H1 (cell line): Measurements from ENCODE around the gene VGF. TPM values are rescaled to one million over a fixed set of nuclear protein-coding genes. Genes with fewer than 3 reads are reported as not detected.

Source experiments
- CTCF ChIA-PET: fragments of 300-600 bp; sonication (Branson Sonifier 250); formaldehyde crosslinking; loops from one replicate; lab custom pipeline; 2021; ENCODE audit not compliant: partially characterized antibody; lab: Charles Lee
- POLR2A ChIA-PET: fragments of 300-600 bp; sonication (Branson Sonifier 250); formaldehyde crosslinking; loops from one replicate; lab custom pipeline; 2021; ENCODE audit warnings: inconsistent platforms; ENCODE audit not compliant: partially characterized antibody; lab: Charles Lee
- DNase-seq, 2 experiments: peaks; one replicate each; pipeline versions ENCODE4 v3.0.0 to v3.0.0-alpha.2; 2010 to 2022; ENCODE audit warnings: low spot score in 2 of 2, low read depth in 1 of 2, mixed read lengths in 1 of 2
- FAIRE-seq: peaks from 2 replicates; lab custom pipeline; 2011; peaks lifted over from hg19 to GRCh38; lab: Jason Lieb, UNC
- H2AFZ ChIP-seq: 2 replicates; pipeline ENCODE4 v1.8.1; 2012; ENCODE audit warnings: low read length, inconsistent platforms
- H2AK5ac ChIP-seq: 2 replicates; pipeline ENCODE4 v1.6.1; 2013; ENCODE audit warnings: low read depth, low read length
- H2BK120ac ChIP-seq: replicated peaks from 2 replicates; pipeline ENCODE3; 2013; ENCODE audit warnings: low read depth, low read length, inconsistent platforms
- H2BK12ac ChIP-seq: 2 replicates; pipeline ENCODE4 v1.6.1; 2013; ENCODE audit warnings: low read depth, low read length
- H2BK15ac ChIP-seq: 2 replicates; pipeline ENCODE4 v1.6.1; 2013; ENCODE audit warnings: low read length
- H2BK20ac ChIP-seq: 2 replicates; pipeline ENCODE4 v1.6.1; 2013; ENCODE audit warnings: low read length
- H2BK5ac ChIP-seq: 2 replicates; pipeline ENCODE4 v1.6.1; 2013; ENCODE audit warnings: low read depth, low read length
- H3K14ac ChIP-seq: 2 replicates; pipeline ENCODE4 v1.6.1; 2013; ENCODE audit warnings: inconsistent platforms; ENCODE audit not compliant: insufficient read length
- H3K18ac ChIP-seq: 2 replicates; pipeline ENCODE4 v1.6.1; 2013; ENCODE audit warnings: low read length; ENCODE audit errors: extremely low read depth
- H3K23ac ChIP-seq: 2 replicates; pipeline ENCODE4 v1.6.1; 2013; ENCODE audit warnings: inconsistent platforms; ENCODE audit not compliant: insufficient read length
- H3K23me2 ChIP-seq: 2 replicates; pipeline ENCODE4 v1.6.1; 2013; ENCODE audit warnings: low read depth, low read length
- H3K27ac ChIP-seq: 2 replicates; pipeline ENCODE4 v1.6.1; 2011; ENCODE audit warnings: low read depth, low read length, inconsistent platforms
- H3K27me3 ChIP-seq, 4 experiments: replicated peaks in 1 of 4; 1 replicate in 1 of 4; 2 replicates in 3 of 4; pipeline versions ENCODE4 v1.6.1 to v1.8.1; 2011 to 2013; ENCODE audit warnings: low read length in 3 of 4, mild to moderate bottlenecking in 3 of 4, inconsistent platforms in 2 of 4, mixed read lengths in 2 of 4, moderate library complexity in 1 of 4; ENCODE audit not compliant: control insufficient read depth in 3 of 4, insufficient read depth in 3 of 4; ENCODE audit errors: extremely low read depth in 1 of 4
- H3K36me3 ChIP-seq, 4 experiments: 2 replicates each; pipeline versions ENCODE4 v1.6.1 to v1.8.1; 2011 to 2013; ENCODE audit warnings: mild to moderate bottlenecking in 4 of 4, low read length in 3 of 4, moderate library complexity in 2 of 4, control low read depth in 1 of 4, inconsistent platforms in 1 of 4; ENCODE audit not compliant: insufficient read depth in 4 of 4, control insufficient read depth in 2 of 4
- H3K4ac ChIP-seq: replicated peaks from 2 replicates; pipeline ENCODE3; 2013; ENCODE audit warnings: low read length, low read depth, mixed read lengths, inconsistent platforms; ENCODE audit not compliant: insufficient read length
- H3K4me1 ChIP-seq, 4 experiments: replicated peaks in 1 of 4; 1 replicate in 1 of 4; 2 replicates in 3 of 4; pipeline versions ENCODE4 v1.6.1 to v1.8.1; 2011 to 2013; ENCODE audit warnings: low read length in 3 of 4, inconsistent platforms in 2 of 4, mixed read lengths in 1 of 4; ENCODE audit not compliant: insufficient read depth in 4 of 4, control insufficient read depth in 3 of 4
- H3K4me2 ChIP-seq, 2 experiments: 2 replicates each; pipeline versions ENCODE4 v1.6.1 to v1.8.1; 2011 to 2013; ENCODE audit warnings: low read depth in 2 of 2, low read length in 2 of 2, control low read depth in 1 of 2, inconsistent platforms in 1 of 2, mild to moderate bottlenecking in 1 of 2; ENCODE audit not compliant: insufficient read depth in 1 of 2
- H3K4me3 ChIP-seq, 4 experiments: fragments of 200-600, 300-600 bp in 1 of 4; sonication (generic), shearing (Covaris generic), sonication (Bioruptor Twin) in 1 of 4; 2 replicates each; pipeline versions ENCODE4 v1.5.1 to v1.8.1; 2011 to 2016; ENCODE audit warnings: low read length in 4 of 4, low read depth in 3 of 4, control low read depth in 2 of 4, inconsistent platforms in 2 of 4, mild to moderate bottlenecking in 2 of 4, mixed read lengths in 1 of 4, moderate library complexity in 1 of 4; ENCODE audit not compliant: insufficient read depth in 2 of 4; ENCODE audit errors: extremely low read depth in 1 of 4
- H3K56ac ChIP-seq: replicated peaks from 2 replicates; pipeline ENCODE3; 2013; ENCODE audit warnings: low read depth, mild to moderate bottlenecking, mixed read lengths, low read length, inconsistent platforms; ENCODE audit not compliant: insufficient read length
- H3K79me1 ChIP-seq: 2 replicates; pipeline ENCODE4 v1.6.1; 2013; ENCODE audit warnings: low read depth, low read length, control low read depth
- H3K79me2 ChIP-seq, 2 experiments: 2 replicates each; pipeline versions ENCODE4 v1.6.1 to v1.8.1; 2012 to 2013; ENCODE audit warnings: low read length in 2 of 2, mild to moderate bottlenecking in 2 of 2, inconsistent platforms in 1 of 2; ENCODE audit not compliant: insufficient read depth in 2 of 2, control insufficient read depth in 1 of 2
- H3K9ac ChIP-seq, 4 experiments: replicated peaks in 1 of 4; 1 replicate in 1 of 4; 2 replicates in 3 of 4; pipeline versions ENCODE4 v1.6.1 to v1.8.1; 2011 to 2013; ENCODE audit warnings: low read depth in 3 of 4, low read length in 3 of 4, control low read depth in 2 of 4, mild to moderate bottlenecking in 2 of 4, moderate library complexity in 2 of 4, inconsistent platforms in 1 of 4; ENCODE audit errors: extremely low read depth in 1 of 4
- H3K9me3 ChIP-seq, 2 experiments: 2 replicates each; pipeline versions ENCODE4 v1.6.1 to v1.8.1; 2012 to 2013; ENCODE audit warnings: mild to moderate bottlenecking in 2 of 2, moderate library complexity in 2 of 2, control low read depth in 1 of 2, inconsistent platforms in 1 of 2, low read depth in 1 of 2, low read length in 1 of 2, mixed read lengths in 1 of 2; ENCODE audit not compliant: insufficient read depth in 2 of 2
- H4K20me1 ChIP-seq, 2 experiments: replicated peaks in 1 of 2; 2 replicates each; pipeline versions ENCODE3 to v1.8.1; 2011 to 2013; ENCODE audit warnings: inconsistent platforms in 2 of 2, low read length in 2 of 2, mild to moderate bottlenecking in 1 of 2; ENCODE audit not compliant: insufficient read depth in 2 of 2, control insufficient read depth in 1 of 2
- H4K5ac ChIP-seq: 2 replicates; pipeline ENCODE4 v1.6.1; 2013; ENCODE audit warnings: low read length, low read depth, mixed read lengths, inconsistent platforms; ENCODE audit not compliant: insufficient read length
- H4K8ac ChIP-seq: 2 replicates; pipeline ENCODE4 v1.8.0; 2013; ENCODE audit warnings: mild to moderate bottlenecking, moderate library complexity, low read length, inconsistent platforms; ENCODE audit not compliant: insufficient read depth; ENCODE audit errors: extremely low read depth
- H4K91ac ChIP-seq: replicated peaks from 2 replicates; pipeline ENCODE3; 2013; ENCODE audit warnings: low read length, mixed read lengths, inconsistent platforms; ENCODE audit not compliant: insufficient read length
- KDM4A ChIP-seq: IDR thresholded peaks from one replicate; pipeline ENCODE4 v1.7.1; 2012; ENCODE audit warnings: low read depth, mild to moderate bottlenecking, moderate library complexity, low read length, inconsistent platforms; ENCODE audit not compliant: severe bottlenecking
- SUZ12 ChIP-seq: fragments of 200-600 bp; sonication (generic); IDR thresholded peaks from 2 replicates; pipeline ENCODE4 v1.6.1; 2012; ENCODE audit warnings: mild to moderate bottlenecking, inconsistent platforms, low read length, moderate library complexity, mixed read lengths
- WGBS, 2 experiments: shearing (Covaris generic) in 1 of 2; methylation state at CpG; one replicate each; pipeline versions ENCODE4 v1.1.6 to v1.1.7; 2013 to 2015; ENCODE audit warnings: low lambda C conversion rate in 2 of 2, mixed read lengths in 2 of 2, inconsistent platforms in 1 of 2, low coverage in 1 of 2, missing lambda C conversion rate in 1 of 2; ENCODE audit not compliant: insufficient replicate concordance in 2 of 2, insufficient coverage in 1 of 2, insufficient read length in 1 of 2; ENCODE audit errors: extremely low coverage in 1 of 2, missing lambda C conversion rate in 1 of 2; 5-methylcytosine and 5-hydroxymethylcytosine counted together
- polyA plus RNA-seq, 7 experiments: library from polyadenylated mRNA; depleted of rRNA in 3 of 7; stranded (reverse) in 5 of 7; unstranded in 2 of 7; fragments of >200 nt in 5 of 7; fragments of 200-250 nt in 2 of 7; gene quantifications; 1 replicate in 5 of 7; 2 replicates in 1 of 7; 4 replicates in 1 of 7; pipeline versions ENCODE4 v1.2.1 to v1.2.3, GENCODE V29; 2011 to 2013; ENCODE audit warnings: missing spikeins in 2 of 7, mixed read lengths in 2 of 7
- total RNA-seq: library from RNA; stranded (reverse); fragmentation: NEBNext Ultra II Directional; extraction: Animal tissue kit (Norgen Biotek cat#: 25700); gene quantifications from 2 replicates; pipeline ENCODE4 v1.2.1, GENCODE V29; 2021

The VGF gene
- total and polyA plus RNA-seq, 2 of the 8 experiments (the other 6 are each of a cell fraction or from before 2014, with no cell fraction given) = 1.6 to 7.0 TPM

DNA sequence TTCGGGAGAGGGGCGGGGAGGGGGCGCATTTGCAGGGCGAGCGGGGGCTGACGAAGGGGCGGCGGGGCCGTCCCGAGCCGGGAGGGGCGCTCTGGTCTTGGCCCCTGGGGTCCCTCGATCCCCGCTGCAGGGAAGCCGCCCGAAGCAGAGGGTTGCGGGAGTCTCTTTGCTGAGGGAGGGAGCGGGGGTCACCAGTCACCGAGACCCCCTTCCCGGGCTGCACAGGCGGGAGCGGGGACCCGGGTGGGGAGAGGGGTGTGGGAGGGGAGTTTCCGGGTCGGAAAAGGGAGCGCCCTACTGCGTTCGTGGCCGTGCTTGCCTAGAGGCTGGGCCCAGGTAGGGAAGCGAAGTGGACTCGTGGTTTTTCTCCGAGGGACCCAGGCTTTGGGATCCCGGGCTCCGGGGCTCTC is 10.7 kb downstream of the VGF start:
- Histone ChIP-seq H3K36me3 (peaks cover 0 to 3% (median 1%) of the 10 kb centered on the region in 4 experiments; a peak in 3 of 8 replicates), H2BK5ac (peak overlapping the region; percentile 73; the same call in 1 of the 2 replicates), H3K79me2 (0 out of 4 replicates have a peak, but pooled peaks cover 0 to 4% of the 10 kb centered on the region in 2 experiments), H3K27ac (peak overlapping the region; percentile 16; the same call in 1 of the 2 replicates), H2BK15ac (no peak overlapping the region), H3K14ac (no peak overlapping the region), H4K20me1 (no peaks in the 10 kb centered on the region), H3K9ac (peak overlapping the region in 2 of 4 experiments; percentile 25 to 45; a peak in 4 of 7 replicates), H3K4me3 (peak overlapping the region; percentile 48 to 82 (median 66)), H3K23ac (no peak overlapping the region), H2AFZ (no peak overlapping the region), H3K23me2 (no peaks in the 10 kb centered on the region; the same call in 1 of the 2 replicates), H3K27me3 (peaks cover 0 to 6% (median 4%) of the 10 kb centered on the region in 4 experiments; a peak in 3 of 7 replicates), H2AK5ac (no peak overlapping the region), H4K91ac (peak overlapping the region; percentile 22), H3K56ac (peak overlapping the region; percentile 62), H3K9me3 (no peaks in the 10 kb centered on the region; a peak in 1 of 4 replicates), H4K5ac (peak overlapping the region; percentile 67), H3K4ac (peak overlapping the region; percentile 17), H2BK12ac (no peak overlapping the region), H4K8ac (no peak overlapping the region; the same call in 1 of the 2 replicates), H2BK20ac (no peak overlapping the region), H3K4me2 (peak overlapping the region; percentile 78 to 80), H3K18ac (0 out of 2 replicates have a peak overlapping the region, but pooled peaks have one; percentile 71), H3K79me1 (no peaks in the 10 kb centered on the region), H3K4me1 (peaks cover 8 to 20% (median 15%) of the 10 kb centered on the region in 4 experiments), H2BK120ac (no peak overlapping the region)
- FAIRE-seq (no peak), DNase-seq (peak in 1 of 2 experiments; percentile 79)
- WGBS, 2 experiments = 0% methylated on average over 9 of the region's 34 CpGs; no CpG with 5 or more reads in 1 of the 2 experiments
- CTCF ChIA-PET = interaction anchor here (0.7 to 7.6 kb wide), 9 partner anchors 9 to 89 kb away, joined by 3 to 115 read pairs (median 5); partner anchors contain the start of gene SERPINE1
- POLR2A ChIA-PET = interaction anchor here (0.6 to 4.7 kb wide), 8 partner anchors 8 to 78 kb away, joined by 3 to 20 read pairs (median 4); partner anchors contain the start of gene VGF
- peak; percentile 78 for TF ChIP-seq KDM4A
- 0 out of 2 replicates have a peak, but pooled peaks have one; percentile 28 for TF ChIP-seq SUZ12
